GM13977 (cell line): ENCODE measurements around the gene UGT1A4.

Experiments
- DNase-seq: peaks from one replicate; pipeline ENCODE4 v3.0.0; 2012; ENCODE audit warnings: low spot score
- in situ Hi-C: fragments of 300-500 bp; cut with MboI; formaldehyde crosslinking; loops from one replicate; pipeline ENCODE4 v1.12.0; 2022; ENCODE audit warnings: low sequenced_read_pairs, low pct_unique_long_range_greater_than_20kb, mixed read lengths, inconsistent platforms; ENCODE audit not compliant: unreplicated experiment
- TF ChIP-seq, protein P1 (sequence below): IDR thresholded peaks from 2 replicates; pipeline ENCODE4 v1.5.1; 2012; ENCODE audit warnings: mild to moderate bottlenecking, control low read depth; ENCODE audit not compliant: insufficient read depth; ENCODE audit errors: extremely low read depth, missing control alignments

The UGT1A4 gene

DNA sequence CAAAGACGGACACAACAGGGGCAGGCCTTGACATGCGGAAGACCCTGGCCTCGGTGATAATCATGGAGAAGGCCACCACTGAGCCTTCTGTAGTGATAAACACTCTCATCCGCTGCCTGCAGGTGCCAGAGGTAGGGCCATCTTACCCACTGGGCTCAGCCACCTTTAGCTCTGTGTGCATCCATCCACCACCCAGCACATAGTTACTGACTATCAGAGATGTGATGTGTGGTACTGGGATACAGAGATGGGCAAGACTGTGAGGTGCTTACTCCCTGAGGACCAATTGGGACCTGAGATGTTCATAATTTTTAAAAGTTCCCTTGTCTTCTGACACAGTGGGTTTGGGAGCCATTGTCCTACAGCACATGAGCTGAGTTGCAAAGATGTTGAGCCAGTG lies 61.2 kb downstream of the UGT1A4 start:
- TF ChIP-seq, protein P1, sequence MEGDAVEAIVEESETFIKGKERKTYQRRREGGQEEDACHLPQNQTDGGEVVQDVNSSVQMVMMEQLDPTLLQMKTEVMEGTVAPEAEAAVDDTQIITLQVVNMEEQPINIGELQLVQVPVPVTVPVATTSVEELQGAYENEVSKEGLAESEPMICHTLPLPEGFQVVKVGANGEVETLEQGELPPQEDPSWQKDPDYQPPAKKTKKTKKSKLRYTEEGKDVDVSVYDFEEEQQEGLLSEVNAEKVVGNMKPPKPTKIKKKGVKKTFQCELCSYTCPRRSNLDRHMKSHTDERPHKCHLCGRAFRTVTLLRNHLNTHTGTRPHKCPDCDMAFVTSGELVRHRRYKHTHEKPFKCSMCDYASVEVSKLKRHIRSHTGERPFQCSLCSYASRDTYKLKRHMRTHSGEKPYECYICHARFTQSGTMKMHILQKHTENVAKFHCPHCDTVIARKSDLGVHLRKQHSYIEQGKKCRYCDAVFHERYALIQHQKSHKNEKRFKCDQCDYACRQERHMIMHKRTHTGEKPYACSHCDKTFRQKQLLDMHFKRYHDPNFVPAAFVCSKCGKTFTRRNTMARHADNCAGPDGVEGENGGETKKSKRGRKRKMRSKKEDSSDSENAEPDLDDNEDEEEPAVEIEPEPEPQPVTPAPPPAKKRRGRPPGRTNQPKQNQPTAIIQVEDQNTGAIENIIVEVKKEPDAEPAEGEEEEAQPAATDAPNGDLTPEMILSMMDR, result no peak
- in situ Hi-C loops, result no loop called here
- DNase-seq, result no peak

DNA sequence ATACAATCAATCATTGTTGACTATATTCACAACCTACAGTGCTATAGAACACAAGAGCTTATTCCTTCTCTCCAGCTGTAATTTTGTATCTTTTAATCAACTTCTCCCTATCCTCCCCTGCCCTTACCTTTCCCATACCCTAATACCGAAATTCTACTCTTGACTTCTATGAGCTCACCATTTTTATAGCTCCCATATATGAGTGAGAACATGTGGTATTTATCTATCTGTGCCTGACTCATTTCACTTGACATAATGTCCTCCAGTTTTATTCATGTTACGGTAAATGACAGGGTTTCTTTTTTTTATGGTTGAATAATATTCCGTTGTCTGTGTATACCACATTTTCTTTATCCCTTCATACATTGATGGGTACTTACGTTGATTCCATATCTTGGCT lies 62.2 kb downstream of the UGT1A4 start:
- DNase-seq, result no peak
- in situ Hi-C loops, result no loop called here
- TF ChIP-seq, protein P1, result no peak

DNA sequence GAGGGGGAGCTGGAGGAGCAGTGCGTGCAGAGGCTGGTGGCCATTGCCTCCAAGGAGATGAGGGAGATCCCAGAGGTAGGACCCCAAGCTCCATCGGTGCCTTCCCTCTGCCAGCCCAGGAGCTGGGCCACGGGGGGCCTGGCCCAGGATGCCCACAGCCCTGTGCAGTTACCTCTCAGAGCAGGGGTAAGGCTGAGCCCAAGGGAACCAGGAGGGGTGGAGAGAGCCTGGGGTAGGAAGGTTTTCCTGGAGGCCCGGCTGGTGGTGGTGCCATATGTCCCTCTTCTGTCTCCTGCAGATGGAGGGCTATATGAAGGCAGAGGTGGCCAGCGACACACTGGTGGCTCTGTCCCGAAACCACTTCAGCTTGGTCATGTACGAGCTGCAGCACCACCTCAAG lies 71.0 kb downstream of the UGT1A4 start:
- in situ Hi-C loops, result no loop called here
- TF ChIP-seq, protein P1, result no peak
- no peak for DNase-seq

DNA sequence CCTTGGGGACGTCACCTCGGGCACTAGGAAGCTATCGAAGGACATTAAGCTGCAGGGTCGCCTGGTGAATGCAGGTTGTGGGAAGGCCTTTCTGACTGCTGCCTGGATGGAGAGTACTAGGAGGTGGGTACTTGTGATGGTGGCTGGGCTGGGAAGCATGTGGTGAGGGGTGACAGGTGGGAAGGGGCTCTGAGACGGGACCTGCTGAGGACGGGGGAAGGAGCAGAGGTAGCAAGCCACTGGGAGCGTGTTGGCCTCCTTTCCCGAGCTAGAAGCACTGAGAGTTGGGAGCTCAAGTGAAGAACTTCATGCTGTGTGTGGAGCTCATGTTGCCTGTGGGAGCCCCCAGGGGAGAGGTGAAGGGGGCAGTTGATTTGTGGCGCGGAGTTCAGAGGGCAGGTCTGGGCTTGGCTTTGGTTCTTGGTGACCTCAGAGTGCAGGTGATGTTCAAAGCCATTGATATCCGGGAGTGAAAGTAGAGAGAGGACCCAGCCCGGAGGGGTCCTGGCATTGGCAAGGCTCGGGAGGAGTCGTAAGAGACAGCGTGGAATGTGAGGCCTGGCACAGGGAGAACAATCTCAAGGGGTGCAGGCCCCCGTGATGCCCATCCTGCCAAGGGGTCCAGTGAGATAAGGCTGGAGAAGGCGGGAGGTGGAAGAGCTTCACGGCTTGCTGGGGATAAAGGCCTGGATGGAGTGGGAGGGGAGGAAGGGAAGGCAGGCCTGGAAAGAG lies 72.8 kb downstream of the UGT1A4 start:
- TF ChIP-seq, protein P1, result no peak
- in situ Hi-C loops, result no loop called here
- no peak for DNase-seq

DNA sequence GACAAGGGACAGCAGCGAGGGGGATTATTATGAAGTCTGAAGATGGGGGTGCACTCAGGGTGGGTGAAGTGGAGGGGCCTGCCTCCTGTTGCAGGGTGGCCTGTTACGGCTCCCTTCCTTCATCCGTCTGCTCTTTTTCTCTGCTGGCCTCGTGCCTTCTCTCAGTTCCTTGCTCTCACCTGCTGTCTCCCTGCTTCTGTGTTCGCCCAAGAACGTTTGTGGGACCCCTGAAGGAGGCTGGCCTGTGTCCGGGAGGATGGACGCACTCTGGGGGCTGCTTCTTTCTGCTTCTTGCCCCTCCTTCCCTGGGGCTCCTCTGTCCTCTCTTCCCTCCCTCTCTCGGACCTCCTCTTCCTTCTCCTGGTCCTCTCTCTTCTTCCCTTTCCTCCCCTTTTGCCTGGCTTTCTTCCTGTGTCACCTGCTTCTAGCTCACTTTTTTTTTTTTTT lies 73.4 kb downstream of the UGT1A4 start:
- TF ChIP-seq, protein P1, result no peak
- no peak for DNase-seq
- in situ Hi-C loops, result no loop called here

DNA sequence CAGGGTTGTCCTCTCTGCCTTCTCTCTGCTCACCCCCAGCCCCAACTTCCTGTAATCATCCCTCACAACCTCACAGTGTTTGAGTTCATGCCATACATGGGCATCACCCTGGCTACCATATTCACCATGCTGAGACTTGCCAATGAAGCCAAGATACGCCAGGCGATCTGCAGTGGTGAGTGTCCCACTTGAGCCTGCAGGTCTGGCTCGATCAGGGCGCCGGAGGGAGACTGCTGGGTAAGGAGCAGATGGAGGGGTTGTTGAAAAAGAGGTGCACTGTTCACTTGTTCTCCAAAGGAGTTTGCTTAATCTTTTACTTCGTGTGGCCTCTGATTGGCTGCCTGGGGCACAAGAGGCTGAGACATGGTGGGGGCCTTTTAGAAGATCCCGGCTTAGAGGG lies 74.2 kb downstream of the UGT1A4 start:
- in situ Hi-C loops, result no loop called here
- DNase-seq, result no peak
- TF ChIP-seq, protein P1, result no peak
